GM19240 (cell line): Measurements from ENCODE around the gene EIF4G1.
"Not testable (repeated sequence)": the region's sequence is repeated elsewhere in the genome, so short reads cannot be mapped to it uniquely, and the experiment has no call there.

ENCODE experiments used
- DNase-seq: peaks from one replicate; pipeline ENCODE4 v3.0.0; 2011; ENCODE audit warnings: low spot score; ENCODE audit not compliant: insufficient read length

EIF4G1 gene, protein sequence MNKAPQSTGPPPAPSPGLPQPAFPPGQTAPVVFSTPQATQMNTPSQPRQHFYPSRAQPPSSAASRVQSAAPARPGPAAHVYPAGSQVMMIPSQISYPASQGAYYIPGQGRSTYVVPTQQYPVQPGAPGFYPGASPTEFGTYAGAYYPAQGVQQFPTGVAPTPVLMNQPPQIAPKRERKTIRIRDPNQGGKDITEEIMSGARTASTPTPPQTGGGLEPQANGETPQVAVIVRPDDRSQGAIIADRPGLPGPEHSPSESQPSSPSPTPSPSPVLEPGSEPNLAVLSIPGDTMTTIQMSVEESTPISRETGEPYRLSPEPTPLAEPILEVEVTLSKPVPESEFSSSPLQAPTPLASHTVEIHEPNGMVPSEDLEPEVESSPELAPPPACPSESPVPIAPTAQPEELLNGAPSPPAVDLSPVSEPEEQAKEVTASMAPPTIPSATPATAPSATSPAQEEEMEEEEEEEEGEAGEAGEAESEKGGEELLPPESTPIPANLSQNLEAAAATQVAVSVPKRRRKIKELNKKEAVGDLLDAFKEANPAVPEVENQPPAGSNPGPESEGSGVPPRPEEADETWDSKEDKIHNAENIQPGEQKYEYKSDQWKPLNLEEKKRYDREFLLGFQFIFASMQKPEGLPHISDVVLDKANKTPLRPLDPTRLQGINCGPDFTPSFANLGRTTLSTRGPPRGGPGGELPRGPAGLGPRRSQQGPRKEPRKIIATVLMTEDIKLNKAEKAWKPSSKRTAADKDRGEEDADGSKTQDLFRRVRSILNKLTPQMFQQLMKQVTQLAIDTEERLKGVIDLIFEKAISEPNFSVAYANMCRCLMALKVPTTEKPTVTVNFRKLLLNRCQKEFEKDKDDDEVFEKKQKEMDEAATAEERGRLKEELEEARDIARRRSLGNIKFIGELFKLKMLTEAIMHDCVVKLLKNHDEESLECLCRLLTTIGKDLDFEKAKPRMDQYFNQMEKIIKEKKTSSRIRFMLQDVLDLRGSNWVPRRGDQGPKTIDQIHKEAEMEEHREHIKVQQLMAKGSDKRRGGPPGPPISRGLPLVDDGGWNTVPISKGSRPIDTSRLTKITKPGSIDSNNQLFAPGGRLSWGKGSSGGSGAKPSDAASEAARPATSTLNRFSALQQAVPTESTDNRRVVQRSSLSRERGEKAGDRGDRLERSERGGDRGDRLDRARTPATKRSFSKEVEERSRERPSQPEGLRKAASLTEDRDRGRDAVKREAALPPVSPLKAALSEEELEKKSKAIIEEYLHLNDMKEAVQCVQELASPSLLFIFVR (N-terminal part only)

DNA sequence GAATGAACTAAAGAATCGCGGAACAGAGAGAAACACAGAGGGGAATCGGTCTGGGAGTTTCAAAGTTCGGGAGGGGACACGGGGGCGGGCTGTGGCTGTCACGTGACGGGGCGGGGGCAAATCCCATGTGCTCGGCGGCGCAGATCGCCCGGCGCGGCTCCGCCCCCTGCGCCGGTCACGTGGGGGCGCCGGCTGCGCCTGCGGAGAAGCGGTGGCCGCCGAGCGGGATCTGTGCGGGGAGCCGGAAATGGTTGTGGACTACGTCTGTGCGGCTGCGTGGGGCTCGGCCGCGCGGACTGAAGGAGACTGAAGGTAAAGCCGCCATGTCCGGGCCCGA lies at the start of gene EIF4G1:
Gene EIF4G1, plus strand, starts transcription at position 244 of the 337 bp plus-strand sequence. CDS start 1,191 bp downstream, outside the sequence.
- DNase-seq = peak; percentile 92

DNA sequence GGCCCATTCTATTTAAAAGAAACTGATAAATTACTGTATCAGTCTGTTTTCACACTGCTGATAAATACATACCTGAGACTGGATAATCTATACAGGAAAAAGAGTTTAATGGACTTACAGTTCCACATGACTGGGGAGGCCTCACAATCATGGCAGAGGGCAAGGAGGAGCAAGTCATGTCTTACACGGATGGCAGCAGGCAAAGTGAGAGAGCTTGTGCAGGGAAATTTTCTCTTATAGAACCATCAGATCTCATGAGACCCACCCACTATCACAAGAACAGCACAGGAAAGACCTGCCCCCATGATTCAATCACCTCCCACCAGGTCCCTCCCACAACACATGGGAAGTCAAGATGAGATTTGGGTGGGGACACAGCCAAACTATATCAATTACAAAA lies 47.2 kb upstream of the EIF4G1 start:
- not testable (repeated sequence) for DNase-seq

DNA sequence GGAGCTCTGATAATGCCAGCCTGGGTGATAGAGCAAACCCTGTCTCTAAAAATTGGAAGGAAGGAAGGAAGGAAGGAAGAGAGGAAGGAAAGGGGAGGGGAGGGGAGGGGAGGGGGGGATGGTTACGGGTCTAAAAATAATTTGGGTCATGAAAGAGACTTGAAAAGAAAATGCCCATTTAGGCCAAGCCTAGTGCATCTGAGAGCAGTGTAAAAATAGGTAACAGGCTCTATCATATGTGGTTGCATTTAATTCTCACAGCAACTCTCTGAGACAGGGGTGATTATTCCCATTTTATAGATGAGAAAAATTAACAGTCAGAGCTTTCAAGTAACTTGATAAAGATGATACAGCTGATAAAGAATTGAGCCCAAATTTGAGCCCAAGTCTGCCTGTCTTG lies 42.1 kb upstream of the EIF4G1 start:
- no peak for DNase-seq

DNA sequence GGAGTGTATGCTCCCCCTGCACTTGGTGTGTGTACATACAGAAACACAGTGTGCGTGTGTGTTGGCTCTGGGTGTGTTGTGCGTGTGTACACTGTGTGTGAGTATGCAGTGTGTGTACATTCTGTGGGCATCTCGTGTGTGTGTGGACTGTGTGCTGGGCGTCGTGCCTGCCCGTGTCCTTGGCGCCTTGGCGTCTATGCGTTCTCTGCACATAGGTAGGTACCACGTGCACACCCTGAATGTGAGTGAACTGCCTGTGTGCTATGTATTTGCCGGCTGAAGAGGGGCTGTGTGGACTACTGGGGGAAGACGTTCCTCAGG lies 39.1 kb upstream of the EIF4G1 start:
- no peak for DNase-seq

DNA sequence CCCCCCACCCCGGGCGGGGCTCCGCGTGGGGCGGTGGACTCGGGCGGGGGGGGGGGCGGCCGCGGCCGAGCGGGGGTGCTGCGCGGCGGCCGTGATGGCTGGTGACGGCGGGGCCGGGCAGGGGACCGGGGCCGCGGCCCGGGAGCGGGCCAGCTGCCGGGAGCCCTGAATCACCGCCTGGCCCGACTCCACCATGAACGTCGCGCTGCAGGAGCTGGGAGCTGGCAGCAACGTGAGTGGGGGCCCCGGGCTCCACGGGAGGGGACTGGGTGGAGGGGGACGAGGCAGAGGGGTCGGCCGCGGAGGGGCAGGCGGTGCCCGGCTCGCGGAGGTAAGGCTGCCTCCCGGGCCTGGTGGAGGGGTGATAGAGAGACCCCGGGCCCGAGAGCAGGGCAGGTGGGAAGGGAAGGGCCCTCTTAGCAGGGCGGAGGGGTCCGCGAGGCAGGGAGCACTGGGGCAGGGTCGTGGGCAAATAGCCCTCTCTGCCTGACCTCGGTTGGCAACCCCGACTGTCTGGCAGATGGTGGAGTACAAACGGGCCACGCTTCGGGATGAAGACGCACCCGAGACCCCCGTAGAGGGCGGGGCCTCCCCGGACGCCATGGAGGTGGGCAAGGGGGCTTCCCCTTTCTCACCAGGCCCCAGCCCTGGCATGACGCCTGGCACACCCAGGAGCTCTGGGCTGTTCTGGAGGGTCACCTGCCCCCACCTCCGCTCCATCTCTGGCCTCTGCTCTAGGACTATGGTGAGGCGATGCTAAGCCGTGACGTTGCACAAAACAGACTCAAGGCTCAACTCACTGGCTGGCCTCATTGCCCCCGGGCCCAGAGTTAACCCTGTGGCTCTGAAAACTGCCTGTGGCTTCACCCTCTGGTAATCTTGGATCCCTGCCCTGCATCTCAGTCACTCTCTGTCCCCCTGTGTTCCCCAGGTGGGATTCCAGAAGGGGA lies 38.2 kb upstream of the EIF4G1 start, which contains the start of gene ECE2:
Gene ECE2, plus strand, starts transcription at position 62 of the 950 bp plus-strand sequence. Its CDS starts 132 bp downstream, at position 194.
- DNase-seq = no peak

DNA sequence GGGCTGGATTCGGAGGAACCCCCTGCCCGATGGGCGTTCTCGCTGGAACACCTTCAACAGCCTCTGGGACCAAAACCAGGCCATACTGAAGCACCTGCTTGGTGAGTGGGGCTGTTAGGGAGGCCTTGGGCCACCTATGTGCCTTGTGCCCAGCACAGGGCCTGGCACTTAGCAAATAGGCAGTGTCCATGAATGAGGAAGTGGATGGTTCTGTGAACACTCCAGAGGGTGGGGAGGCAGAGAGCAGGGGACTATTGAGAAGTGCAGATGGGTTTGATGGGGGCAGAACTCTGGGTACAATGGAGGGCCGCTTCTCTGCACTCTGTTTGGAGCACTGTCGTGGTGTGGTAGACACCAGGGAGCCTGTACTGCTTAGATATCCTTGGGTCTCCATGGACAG lies 37.0 kb upstream of the EIF4G1 start:
- no peak for DNase-seq

DNA sequence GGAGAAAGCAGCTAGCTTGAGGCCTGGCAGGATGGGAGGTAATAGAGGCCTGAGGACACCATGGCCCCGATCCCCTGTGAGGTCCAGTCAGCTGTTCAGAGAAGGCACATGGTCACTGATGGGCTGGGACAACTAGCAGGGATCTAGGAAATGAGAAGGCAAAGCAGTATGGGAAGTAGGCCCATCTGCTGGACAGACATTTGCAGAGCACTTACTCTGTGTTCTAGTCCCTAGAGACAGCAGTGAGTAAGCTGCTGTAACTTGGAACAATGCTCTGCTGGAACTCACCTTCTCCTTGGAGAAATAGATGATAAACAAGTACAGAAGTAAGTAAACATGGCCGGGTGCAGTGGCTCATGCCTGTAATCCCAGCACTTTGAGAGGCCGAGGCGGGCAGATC lies 31.5 kb upstream of the EIF4G1 start:
- DNase-seq = no peak

DNA sequence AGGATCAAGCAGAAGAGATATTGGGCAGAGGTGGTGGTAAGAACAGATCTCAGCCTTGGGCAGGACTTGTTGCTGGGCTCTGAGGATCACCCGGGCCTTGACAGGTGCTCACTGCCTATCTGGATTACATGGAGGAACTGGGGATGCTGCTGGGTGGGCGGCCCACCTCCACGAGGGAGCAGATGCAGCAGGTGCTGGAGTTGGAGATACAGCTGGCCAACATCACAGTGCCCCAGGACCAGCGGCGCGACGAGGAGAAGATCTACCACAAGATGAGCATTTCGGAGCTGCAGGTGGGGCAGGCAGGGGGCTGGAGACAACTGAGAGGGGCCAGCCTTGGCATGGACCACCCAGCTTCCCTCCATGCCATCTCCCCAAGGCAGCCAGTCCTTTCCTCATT lies 30.7 kb upstream of the EIF4G1 start:
- DNase-seq = no peak

DNA sequence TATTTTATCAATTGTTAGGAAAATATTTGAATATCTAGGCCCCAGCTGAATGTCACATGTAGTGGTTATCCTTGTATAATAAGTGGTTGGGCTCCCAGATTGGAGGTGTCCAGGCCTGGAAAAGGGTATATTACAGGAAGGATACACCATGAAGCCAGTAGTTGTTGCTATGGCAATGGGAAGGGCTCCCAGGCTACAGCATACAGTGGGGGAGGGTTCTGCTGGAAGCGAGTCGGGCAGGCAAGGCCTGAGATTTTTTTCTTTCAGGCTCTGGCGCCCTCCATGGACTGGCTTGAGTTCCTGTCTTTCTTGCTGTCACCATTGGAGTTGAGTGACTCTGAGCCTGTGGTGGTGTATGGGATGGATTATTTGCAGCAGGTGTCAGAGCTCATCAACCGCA lies 29.7 kb upstream of the EIF4G1 start:
- DNase-seq = no peak

DNA sequence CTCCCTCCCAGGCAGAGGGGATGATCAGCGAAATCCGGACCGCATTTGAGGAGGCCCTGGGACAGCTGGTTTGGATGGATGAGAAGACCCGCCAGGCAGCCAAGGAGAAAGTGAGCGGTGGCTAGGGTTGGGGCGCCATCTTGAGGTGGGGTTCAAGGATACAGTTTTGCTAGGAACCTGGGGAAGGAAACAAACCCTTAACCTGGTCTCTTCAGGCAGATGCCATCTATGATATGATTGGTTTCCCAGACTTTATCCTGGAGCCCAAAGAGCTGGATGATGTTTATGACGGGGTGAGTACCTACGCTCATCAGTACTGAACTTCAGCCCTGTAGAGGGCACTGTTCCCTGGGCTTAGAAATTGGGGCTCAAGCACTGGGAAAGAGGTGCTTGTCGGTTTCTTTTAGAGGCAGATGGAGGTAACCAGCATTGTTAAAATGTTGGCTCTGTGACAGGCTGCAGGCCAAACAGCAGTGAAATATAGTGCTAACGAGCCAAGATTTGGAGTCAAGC lies 24.9 kb upstream of the EIF4G1 start:
- peak; percentile 61 for DNase-seq

DNA sequence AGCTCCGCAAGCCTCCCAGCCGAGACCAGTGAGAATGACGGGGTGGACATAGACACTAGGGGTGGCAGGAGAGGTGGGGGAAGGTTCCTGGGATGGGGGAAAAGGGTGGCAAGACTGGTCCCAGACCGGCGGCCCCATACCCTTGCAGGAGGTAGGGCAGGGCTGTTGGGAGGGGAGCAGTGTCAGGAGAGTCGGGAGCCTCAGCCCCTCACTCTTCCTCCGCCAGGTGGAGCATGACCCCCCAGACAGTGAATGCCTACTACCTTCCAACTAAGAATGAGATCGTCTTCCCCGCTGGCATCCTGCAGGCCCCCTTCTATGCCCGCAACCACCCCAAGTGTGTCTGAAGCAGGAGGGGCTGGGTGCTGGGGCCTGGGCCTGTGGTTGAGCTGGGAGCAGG lies 24.1 kb upstream of the EIF4G1 start:
- no peak for DNase-seq

DNA sequence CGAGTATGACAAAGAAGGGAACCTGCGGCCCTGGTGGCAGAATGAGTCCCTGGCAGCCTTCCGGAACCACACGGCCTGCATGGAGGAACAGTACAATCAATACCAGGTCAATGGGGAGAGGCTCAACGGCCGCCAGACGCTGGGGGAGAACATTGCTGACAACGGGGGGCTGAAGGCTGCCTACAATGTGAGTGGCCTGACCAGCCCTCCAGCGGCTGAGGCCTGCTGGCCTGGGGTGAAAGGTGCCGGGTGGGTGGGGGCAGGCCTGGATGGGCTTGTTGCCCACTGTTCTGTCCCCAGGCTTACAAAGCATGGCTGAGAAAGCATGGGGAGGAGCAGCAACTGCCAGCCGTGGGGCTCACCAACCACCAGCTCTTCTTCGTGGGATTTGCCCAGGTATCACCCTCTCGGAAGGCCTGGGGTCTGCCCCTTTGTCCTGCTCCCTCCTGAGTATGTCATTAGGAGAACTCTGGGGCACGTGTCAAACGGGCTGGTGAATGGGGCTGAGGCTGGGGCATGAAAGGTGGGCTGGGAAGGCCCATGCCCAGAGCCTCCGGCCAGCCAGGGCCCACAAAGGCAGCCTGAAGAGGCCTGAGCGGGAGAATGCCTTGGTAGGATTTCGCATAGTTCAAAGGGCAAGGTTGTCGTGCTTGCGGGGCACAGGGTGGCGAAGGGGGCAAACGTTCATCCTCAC lies 23.2 kb upstream of the EIF4G1 start:
- no peak for DNase-seq

DNA sequence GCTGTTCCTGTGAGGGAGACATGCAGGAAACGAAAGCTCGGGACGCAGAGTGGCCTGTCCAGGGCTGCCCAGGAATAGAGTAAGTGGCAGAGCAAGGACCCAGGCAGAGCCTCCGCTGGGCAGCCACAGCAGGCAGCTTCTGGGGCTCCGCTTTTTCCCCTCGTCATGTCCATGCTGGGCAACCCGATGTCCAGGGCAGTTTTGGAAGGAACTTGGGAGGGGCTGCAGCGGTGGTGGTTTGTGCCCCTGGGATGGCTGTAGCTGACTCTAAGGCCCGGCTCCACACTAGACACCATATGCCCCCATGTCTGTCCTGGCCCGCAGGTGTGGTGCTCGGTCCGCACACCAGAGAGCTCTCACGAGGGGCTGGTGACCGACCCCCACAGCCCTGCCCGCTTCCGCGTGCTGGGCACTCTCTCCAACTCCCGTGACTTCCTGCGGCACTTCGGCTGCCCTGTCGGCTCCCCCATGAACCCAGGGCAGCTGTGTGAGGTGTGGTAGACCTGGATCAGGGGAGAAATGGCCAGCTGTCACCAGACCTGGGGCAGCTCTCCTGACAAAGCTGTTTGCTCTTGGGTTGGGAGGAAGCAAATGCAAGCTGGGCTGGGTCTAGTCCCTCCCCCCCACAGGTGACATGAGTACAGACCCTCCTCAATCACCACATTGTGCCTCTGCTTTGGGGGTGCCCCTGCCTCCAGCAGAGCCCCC lies 22.5 kb upstream of the EIF4G1 start:
- DNase-seq = no peak

DNA sequence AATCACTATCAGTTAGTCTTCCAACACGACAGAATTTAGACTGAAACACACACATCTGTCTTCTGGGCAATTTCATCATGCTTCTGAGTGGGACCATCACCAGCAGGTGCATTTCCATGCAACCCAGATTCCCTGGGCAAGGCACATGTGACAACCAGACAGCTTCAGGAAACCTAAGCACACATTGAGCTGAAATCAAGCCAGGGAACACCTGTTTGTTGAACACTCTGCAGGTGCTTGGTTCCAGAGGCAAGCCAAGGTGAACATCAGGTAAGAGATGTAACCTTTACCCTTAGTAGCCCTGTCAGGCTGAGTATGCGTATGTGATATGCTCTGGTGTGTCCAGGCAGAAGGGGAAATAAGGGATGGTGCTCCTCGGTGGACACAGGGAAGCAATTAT lies 18.6 kb upstream of the EIF4G1 start:
- DNase-seq = no peak

DNA sequence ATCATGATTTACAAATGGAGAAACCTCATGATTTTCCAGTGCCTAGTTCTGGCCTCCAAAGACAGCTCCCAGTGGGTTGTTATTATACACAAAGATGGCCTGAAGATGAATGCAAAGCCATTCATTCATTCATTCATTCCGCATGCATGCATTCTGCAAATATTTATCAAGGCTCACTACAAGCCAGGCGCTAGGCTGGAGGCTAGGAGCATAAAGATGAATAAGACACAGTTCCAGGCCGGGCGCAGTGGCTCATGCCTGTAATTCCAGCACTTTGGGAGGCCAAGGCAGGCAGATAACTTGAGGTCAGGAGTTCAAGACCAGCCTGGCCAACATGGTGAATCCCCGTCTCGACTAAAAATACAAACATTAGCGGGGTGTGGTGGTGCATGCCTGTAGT lies 17.8 kb upstream of the EIF4G1 start:
- no peak for DNase-seq

DNA sequence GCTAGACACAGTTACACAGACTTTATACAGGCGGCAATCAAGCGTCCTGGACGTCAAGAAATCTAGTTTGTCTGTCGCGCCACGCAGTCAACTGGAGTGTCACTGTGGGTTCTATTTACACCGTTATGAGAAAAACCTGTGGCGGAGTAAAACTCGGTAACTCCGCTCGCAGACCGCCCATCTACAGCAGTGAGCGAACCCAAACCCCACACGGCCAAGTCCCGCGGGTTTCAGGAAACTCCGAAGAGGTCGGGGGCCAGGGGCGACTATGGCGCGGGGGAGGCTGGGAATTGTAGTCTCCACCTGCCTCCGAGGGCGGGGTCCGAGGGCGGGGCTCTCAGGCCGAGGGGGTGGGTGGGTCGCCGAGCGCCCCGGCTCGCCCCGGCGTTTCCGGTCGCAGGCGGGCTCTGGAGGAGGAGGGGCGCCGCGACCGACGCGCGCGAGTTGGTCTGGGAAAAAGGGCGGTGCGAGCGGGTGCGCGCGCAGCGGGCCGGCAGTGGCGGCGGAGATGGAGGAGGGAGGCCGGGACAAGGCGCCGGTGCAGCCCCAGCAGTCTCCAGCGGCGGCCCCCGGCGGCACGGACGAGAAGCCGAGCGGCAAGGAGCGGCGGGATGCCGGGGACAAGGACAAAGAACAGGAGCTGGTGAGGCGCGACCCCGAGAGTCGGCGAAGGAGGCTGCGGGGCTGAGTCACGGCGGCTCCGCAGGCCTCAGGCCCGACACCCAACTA lies 15.5 kb upstream of the EIF4G1 start, which contains the start of gene PSMD2:
Gene PSMD2, plus strand, starts transcription at position 483 of the 729 bp plus-strand sequence. Its CDS starts 26 bp downstream, at position 509.
- peak; percentile 96 for DNase-seq

DNA sequence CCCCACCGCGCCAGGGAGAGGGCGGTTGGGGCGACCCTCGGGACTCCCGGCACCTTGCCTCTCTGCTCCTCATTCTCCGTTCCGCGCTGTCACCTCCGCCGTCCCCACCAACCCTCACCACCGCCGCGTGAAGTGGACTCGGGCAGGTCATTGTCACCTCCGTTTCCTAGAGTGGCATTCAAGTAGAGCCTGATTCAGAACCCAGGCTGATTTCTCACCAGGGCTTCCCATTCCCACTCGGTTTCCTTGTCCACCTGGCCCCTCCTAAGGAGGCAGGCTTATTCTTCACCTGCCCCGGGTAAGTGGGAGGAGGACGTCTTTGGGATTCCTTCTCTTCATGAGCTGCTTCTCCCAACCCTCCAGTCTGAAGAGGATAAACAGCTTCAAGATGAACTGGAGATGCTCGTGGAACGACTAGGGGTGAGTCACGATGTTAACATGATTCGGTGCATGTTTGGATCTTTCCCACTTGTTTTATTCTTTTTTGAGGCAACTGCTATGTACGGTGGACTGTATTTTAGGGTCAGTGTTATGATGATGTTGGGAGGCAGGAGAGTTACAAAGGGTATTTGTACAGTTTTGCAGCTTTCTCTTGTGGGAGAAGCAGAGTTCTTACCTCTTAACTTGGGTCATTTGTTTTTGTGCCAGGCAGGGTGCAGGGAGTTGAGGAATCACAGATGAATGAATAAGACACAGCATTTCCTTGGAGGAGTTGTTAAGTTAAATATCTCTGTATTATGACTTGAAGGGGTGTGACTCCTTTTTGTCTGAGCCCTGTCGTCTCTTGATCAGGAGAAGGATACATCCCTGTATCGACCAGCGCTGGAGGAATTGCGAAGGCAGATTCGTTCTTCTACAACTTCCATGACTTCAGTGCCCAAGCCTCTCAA lies 14.7 kb upstream of the EIF4G1 start:
- no peak for DNase-seq
